ENCODE data around the gene TEX22.

DNA sequence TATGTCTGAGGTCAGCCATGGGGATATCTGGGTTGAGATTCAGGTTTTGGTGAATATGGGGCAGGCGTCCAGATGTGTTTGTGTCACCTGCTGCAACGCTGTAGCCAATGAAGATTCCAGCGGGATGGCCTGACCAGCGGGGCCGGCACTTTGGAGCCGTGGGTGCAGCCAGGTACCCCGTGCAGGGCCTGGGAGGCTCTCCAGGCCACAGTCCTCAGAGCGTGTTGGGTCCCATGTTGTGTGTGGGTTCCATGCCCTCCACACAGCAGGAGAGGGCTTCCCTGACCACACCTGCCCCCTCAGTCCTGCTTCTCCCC lies 2.8 kb upstream of the TEX22 start:
- TF ChIP-seq, protein P1, sequence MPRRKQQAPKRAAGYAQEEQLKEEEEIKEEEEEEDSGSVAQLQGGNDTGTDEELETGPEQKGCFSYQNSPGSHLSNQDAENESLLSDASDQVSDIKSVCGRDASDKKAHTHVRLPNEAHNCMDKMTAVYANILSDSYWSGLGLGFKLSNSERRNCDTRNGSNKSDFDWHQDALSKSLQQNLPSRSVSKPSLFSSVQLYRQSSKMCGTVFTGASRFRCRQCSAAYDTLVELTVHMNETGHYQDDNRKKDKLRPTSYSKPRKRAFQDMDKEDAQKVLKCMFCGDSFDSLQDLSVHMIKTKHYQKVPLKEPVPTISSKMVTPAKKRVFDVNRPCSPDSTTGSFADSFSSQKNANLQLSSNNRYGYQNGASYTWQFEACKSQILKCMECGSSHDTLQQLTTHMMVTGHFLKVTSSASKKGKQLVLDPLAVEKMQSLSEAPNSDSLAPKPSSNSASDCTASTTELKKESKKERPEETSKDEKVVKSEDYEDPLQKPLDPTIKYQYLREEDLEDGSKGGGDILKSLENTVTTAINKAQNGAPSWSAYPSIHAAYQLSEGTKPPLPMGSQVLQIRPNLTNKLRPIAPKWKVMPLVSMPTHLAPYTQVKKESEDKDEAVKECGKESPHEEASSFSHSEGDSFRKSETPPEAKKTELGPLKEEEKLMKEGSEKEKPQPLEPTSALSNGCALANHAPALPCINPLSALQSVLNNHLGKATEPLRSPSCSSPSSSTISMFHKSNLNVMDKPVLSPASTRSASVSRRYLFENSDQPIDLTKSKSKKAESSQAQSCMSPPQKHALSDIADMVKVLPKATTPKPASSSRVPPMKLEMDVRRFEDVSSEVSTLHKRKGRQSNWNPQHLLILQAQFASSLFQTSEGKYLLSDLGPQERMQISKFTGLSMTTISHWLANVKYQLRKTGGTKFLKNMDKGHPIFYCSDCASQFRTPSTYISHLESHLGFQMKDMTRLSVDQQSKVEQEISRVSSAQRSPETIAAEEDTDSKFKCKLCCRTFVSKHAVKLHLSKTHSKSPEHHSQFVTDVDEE (CRISPR knock-in tag; IDR thresholded peaks at IDR 0.05): no peak
- TF ChIP-seq ZFP30 (CRISPR knock-in tag; IDR thresholded peaks at IDR 0.05) (no peak), PPARA (CRISPR knock-in tag; IDR thresholded peaks at IDR 0.05; ENCODE audit: borderline replicate concordance) (no peak), TCF4 (CRISPR knock-in tag; IDR thresholded peaks at IDR 0.05; ENCODE audit: borderline replicate concordance) (no peak), ZNF565 (CRISPR knock-in tag; conservative IDR thresholded peaks at IDR 0.05; ENCODE audit: low read depth) (no peak), GLIS3 (CRISPR knock-in tag; IDR thresholded peaks at IDR 0.05) (no peak), RARB (CRISPR knock-in tag; IDR thresholded peaks at IDR 0.05) (no peak), CSDC2 (CRISPR knock-in tag; IDR thresholded peaks at IDR 0.05) (no peak), ZNF8 (CRISPR knock-in tag; IDR thresholded peaks at IDR 0.05) (no peak), ESRRG (CRISPR knock-in tag; IDR thresholded peaks at IDR 0.05) (no peak), OSR1 (CRISPR knock-in tag; IDR thresholded peaks at IDR 0.05) (no peak), TOX (CRISPR knock-in tag; IDR thresholded peaks at IDR 0.05; ENCODE audit: borderline replicate concordance) (no peak)
- TF ChIP-seq, protein P2, sequence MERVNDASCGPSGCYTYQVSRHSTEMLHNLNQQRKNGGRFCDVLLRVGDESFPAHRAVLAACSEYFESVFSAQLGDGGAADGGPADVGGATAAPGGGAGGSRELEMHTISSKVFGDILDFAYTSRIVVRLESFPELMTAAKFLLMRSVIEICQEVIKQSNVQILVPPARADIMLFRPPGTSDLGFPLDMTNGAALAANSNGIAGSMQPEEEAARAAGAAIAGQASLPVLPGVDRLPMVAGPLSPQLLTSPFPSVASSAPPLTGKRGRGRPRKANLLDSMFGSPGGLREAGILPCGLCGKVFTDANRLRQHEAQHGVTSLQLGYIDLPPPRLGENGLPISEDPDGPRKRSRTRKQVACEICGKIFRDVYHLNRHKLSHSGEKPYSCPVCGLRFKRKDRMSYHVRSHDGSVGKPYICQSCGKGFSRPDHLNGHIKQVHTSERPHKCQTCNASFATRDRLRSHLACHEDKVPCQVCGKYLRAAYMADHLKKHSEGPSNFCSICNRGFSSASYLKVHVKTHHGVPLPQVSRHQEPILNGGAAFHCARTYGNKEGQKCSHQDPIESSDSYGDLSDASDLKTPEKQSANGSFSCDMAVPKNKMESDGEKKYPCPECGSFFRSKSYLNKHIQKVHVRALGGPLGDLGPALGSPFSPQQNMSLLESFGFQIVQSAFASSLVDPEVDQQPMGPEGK (CRISPR knock-in tag; IDR thresholded peaks at IDR 0.05; ENCODE audit: borderline replicate concordance): no peak
- TF ChIP-seq, protein P3, sequence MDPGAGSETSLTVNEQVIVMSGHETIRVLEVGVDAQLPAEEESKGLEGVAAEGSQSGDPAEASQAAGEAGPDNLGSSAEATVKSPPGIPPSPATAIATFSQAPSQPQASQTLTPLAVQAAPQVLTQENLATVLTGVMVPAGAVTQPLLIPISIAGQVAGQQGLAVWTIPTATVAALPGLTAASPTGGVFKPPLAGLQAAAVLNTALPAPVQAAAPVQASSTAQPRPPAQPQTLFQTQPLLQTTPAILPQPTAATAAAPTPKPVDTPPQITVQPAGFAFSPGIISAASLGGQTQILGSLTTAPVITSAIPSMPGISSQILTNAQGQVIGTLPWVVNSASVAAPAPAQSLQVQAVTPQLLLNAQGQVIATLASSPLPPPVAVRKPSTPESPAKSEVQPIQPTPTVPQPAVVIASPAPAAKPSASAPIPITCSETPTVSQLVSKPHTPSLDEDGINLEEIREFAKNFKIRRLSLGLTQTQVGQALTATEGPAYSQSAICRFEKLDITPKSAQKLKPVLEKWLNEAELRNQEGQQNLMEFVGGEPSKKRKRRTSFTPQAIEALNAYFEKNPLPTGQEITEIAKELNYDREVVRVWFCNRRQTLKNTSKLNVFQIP (CRISPR knock-in tag; IDR thresholded peaks at IDR 0.05; ENCODE audit: borderline replicate concordance, low read depth): no peak
